SH-SY5Y (cell line): ENCODE results near the gene NTM.

ENCODE experiments used
- GATA2 ChIP-seq: IDR thresholded peaks from 2 replicates; pipeline ENCODE4 v1.6.1; 2011; ENCODE audit warnings: mild to moderate bottlenecking, low read depth, low read length
- GATA3 ChIP-seq: IDR thresholded peaks from 2 replicates; pipeline ENCODE4 v1.6.1; 2011; ENCODE audit warnings: low read depth, mild to moderate bottlenecking, low read length, moderate library complexity

DNA sequence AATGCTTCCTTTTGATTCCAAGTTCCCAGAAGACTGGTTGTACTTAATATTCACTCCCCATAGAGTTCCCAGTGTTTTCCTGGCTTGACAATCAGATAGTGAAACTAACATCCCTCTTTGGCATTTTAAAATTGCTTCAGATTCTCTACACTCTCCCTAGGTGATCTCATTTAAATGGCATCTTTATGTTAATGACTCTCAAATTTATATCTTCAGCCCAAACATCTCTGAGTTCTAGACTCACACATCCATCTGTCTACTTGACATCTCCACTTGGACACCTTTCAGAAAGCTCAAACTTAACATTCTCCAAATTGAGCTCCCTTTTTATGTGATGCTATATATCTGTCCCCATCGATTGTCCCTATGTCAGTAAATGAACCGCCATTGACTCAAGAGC lies 232.0 kb downstream of the NTM start:
- TF ChIP-seq GATA3: no peak
- TF ChIP-seq GATA2: no peak
